Mucosa of gallbladder (tissue), 1 donor: Measurements from ENCODE around the gene CCSER1. TPM values are rescaled to one million over a fixed set of nuclear protein-coding genes. Genes with fewer than 3 reads are reported as not detected.
"Not testable (repeated sequence)": the region's sequence is repeated elsewhere in the genome, so short reads cannot be mapped to it uniquely, and the experiment has no call there.

Experiments
- DNase-seq: peaks from one replicate; pipeline ENCODE4 v3.0.0-alpha.2; 2020; ENCODE audit warnings: low spot score
- total RNA-seq: library from RNA; stranded (reverse); gene quantifications from one replicate; pipeline ENCODE4 v1.2.1, GENCODE V29; 2021
- donor health status: DM: no; HTN: no; CAD: no.

The CCSER1 gene
- total RNA-seq, 1 donor from 2014 or later: 5.4 TPM

DNA sequence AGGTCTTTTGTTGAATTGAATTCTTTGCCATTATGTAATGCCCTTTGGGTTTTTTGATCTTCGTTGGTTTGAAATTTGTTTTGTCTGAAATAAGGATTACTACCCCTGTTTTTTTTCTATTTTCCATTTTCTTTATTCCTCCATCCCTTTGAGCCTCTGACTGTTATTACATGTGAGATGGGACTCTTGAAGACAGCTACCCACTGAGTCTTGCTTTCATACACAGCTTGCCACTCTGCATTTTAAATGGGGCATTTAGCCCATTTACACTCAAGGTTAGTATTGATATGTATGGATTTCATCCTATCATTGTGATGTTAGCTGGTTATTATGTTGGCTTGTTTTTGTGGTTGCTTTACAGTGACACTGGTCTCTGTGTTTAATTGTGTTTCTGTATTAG, 1440.4 kb downstream of the CCSER1 start:
- DNase-seq: no peak

DNA sequence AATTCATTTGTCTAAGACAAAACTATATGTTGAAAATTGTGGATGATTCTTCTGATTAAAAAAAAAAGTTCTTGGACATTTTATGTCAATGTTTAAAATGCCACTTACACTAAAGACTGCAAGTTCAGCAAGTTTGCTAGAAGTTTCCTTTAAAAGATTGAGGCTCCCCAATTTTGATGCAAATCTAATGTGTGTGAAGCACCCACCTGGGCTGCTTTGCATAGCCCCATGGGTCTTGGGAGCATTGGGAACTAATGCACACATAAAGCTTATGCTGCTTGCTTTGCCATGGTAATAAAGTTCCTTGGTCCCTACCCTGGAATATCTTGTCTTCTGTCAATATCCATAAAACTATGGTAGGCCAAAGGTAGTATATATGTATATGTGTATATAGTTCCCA, 1450.7 kb downstream of the CCSER1 start:
- DNase-seq: no peak

DNA sequence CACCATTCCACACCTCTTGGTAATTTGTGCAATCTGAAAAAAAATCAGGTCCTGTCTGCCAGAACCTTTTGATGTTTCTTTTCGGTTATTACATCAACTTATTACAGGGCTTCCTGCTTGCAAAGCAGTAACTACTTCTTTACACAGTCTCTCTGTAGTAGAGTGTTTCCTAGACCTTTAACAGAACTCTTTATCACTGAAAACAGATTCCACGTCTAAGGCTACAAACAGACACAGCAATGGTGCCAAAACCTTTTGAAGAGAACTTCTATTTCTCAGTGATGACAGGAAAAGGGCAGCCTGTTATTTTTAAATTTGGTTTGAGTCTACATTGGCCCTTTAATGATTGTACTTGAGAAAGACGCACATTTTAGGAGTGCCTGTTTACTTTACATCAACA, 1463.1 kb downstream of the CCSER1 start:
- no peak for DNase-seq

DNA sequence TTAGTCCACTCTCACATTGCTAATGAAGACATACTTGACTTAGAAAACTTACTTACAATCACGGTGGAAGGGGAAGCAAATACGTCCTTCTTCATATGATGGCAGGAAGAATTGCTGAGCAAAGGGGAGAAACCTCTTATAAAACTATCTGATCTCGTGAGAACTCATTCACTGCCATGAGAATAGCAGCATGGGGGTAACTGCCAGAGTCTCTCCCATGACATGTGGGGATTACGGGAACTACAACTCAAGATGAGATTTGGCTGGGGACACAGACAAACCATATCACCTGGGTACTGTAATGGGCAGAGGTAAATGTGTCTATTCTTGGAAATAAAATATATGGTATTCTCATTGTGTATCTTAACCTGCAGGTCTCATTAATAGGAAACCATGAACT, 1464.9 kb downstream of the CCSER1 start:
- no peak for DNase-seq

DNA sequence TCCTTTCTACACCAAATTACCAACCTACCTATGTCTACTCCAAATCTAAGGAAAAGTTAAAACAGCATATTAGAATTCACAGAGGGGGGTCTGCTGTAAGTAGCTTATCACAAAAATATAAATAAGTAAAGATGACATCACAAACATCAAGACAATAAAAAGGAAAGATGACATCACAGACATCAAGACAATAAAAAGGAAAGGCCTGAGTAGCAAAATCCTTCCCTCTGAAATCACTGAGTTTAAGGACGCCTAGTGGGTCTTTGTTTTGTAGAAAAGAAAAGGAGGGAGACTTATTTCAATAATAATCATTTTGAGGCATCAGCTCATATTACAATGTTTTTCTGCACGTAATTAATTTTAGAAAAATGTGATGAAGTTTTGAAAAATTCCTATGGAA, 1469.5 kb downstream of the CCSER1 start:
- DNase-seq: no peak

DNA sequence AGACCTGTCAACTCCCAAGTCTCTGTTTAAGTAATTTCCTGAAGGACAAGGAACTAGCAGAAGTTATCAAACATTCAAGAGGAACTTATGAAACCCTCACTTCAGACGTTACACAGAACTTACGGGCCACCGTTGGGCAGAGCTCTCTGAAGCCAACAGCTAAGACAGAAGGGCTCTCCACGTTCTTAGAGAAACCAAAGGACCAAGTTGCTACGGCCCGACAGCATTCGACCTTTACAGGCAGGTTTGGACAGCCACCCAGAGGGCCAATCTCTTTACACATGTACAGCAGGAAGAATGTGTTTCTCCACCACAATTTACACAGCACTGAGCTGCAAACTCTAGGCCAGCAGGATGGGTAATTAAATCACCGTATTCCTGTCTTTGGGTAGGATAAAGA, 1471.5 kb downstream of the CCSER1 start:
- no peak for DNase-seq

DNA sequence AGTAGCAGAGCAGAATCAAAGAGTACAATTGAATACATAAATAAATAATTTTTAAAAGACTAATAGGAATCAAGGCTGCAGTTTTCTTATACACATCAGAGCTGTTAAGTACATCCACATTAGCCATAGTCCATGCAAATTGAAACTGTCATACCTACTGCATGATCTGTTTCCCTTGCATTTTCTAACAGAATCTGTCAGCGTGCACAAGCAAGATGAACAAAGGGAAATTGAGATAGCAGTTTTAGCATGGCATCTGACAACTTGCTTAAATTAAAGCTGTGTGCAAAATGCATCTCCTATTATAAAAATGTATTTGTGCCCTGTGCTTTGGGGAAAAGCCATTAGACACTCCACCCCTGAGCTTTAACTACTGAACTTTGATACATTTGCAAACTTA, 1473.1 kb downstream of the CCSER1 start:
- no peak for DNase-seq

DNA sequence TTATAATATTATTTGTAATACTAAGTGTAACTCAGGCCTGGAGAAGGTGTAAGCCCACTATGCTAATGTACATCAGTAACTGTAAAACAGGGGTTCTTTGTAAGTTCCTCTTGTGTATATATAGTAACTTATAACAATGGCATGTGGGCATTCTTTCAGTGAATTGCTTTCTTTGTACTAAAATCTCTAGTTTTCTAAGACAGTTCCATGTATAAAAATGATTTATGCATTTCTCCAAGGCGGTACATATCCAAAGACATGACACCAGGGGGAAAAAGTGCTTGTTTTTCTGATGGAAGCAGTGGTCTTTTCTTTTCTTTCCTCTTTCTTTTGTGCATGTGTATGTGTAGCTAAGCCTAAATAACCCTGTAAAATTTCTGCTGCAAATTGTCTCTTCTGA, 1474.2 kb downstream of the CCSER1 start:
- no peak for DNase-seq

DNA sequence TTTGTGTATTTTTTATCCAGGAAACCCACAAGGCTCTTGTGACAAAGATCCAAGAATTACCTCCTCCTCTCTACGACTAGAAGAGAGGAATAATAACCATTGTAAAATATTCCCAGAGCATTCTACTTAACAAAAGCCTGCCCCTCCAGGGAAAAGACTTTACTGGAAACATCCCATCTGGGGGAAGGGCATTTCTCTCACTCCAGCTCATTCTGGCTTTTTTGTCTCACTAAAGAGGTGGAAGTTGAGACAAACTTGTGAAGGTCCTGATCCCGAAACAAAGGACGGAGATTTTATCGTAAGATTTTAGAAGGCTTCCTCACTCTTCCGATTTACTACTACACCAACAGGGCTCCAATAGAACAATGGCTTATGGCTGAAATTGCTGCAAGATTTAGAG, 1484.6 kb downstream of the CCSER1 start:
- no peak for DNase-seq

DNA sequence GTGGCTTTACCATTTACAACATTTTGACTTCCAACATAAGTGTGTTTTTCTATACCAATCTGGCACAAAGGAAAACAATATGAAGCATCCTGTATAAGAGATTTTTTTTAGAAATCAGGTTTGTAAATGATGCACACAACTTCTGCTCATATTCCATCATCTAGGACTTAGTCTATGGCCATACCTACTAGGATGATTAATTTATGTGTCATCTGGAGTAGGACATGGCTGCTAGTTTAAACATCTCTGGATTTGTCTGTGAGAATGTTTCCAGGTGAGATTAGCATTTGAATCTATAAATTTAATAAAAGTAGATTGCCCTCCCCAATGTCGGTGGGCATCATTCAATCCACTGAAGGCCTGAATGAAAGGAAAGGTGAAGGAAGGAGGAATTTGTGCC, 1493.8 kb downstream of the CCSER1 start:
- no peak for DNase-seq

DNA sequence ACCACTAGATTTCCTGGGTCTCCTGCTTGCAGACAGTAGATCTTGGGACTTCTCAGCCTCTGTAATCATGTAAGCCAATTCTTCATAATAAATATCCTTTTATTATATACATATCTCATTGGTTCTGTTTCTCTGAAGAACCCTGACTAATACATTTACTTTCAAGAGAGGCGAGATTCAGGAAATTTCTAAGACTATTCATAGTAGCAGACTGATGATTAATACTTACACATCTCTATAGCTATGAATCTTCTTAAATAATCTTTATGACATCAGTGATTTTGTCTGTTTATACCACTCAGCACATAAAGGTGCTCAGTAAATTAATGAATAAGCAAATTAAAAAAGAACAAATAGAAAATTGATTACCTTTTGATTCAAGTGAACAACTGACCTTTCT, 1494.3 kb downstream of the CCSER1 start:
- no peak for DNase-seq

DNA sequence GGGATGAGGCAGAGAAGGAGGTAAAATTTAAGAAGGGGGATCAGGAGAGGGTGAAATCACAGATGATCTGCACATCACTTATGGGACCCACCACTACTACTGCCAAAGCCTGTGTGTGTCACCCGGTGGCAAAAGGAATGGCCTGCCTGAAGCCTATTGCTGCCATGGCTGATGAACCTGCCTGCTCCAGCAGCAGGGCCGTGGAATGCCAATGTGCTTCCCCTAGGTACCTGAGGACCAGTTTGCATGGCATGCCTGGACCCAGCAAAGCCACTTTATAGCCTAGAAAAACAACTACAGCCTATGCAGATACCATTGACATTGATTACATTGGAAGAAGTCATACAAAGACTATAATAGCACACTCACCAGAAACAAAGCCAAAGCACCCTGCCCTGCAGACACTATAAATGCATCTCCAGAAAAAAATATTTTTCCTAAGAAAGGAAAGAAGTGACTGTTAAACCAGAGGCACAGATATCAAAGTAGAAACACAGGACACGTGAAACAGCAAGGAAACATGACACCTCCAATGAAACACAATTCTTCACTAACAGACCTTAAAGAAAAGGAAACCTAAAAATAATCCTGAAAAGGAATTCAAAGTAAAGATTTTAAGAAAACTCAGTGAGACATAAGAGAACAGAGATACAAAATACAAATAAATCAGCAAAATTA, 1495.9 kb downstream of the CCSER1 start:
- DNase-seq: no peak

DNA sequence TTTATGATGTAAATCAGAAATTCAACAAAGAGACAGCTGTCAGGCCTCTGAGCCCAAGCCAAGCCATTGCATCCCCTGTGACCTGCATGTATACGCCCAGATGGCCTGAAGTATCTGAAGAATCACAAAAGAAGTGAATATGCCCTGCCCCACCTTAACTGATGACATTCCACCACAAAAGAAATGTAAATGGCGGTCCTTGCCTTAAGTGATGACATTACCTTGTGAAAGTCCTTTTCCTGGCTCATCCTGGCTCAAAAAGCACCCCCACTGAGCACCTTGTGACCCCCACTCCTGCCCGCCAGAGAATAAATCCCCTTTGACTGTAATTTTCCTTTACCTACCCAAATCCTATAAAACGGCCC, 1496.4 kb downstream of the CCSER1 start:
- DNase-seq: not testable (repeated sequence)

DNA sequence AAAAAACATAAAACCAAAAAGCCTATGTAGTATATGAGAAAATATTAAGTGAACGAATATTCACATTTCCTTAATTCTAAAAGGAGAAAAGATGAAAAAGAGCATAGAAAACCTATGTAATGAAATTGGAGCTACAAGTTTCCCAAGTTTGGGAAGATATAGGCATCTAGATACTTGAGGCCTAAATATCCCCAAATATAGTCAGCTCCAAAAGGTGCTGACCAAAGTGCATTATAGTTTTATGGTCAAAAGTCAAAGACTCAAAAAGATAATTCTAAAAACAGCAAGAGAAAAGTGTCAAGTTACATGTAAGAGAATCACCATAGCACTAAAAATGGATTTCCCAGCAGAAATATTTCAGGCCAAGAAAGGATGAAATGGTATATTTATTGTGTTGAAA, 1502.9 kb downstream of the CCSER1 start:
- DNase-seq: no peak

DNA sequence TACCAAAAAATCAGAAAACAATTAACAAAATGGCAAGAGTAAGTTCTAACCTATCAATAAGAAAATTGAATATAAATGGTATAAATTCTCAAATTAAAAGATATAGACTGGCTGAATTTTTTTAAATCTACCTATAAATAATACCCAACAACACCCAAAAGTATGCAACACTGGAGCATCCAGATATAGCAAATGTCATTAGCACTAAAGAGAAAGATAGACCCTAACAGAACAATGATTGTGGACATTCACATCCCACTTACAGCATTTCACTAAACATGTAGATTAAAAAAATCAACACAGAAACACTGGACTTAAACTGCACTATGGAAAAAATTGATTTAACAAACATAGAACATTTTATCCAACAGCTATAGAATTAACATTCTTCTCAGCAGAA, 1503.6 kb downstream of the CCSER1 start:
- no peak for DNase-seq

DNA sequence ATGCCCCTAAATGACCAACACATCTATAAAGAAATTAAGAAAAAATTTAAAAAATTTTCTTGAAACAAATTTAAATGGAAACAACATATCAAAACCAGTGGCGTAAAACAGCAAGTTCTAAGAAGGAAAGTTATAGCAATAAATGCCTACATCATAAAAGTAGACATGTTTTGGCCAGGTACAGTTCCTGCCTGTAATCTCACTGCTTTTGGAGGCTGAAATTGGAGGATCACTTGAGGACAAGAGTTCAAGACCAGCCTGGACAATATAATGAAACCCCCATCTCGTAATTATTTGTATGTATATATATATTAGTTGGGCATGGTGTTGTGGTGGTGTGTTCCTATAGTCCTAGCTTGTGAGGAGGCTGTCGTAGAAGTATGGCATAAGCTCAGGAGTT, 1504.1 kb downstream of the CCSER1 start:
- DNase-seq: no peak

DNA sequence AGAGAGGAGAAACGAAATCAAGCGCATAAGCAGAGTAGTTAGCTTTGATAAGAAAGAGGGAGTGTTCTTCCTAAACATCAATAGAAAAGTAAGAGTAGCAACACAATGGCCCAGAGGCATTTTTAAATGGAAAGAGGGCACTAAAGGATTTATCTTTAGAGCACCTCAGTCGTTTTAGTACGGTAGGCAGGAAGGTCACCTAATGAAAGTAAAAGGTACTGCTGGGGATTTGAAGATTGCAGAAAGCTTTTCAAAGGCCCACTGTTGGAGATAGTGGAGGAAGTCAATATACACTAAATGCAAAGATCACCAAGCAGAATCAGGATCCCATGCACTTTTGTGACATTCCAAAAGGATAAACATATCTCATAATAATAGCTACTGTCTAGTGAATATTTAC, 1508.9 kb downstream of the CCSER1 start:
- no peak for DNase-seq

Other genes with a start within 250 kb of the CCSER1 start
- 12.5 TPM for gene MMRN1, start 232.5 kb upstream of the CCSER1 start, total RNA-seq